GM12873 (cell line): ENCODE results near the gene MTMR6.

Experiments used
- CTCF ChIP-seq: IDR thresholded peaks from 2 replicates; pipeline ENCODE4 v1.5.1; 2012; ENCODE audit warnings: low read depth, mild to moderate bottlenecking, moderate library complexity, low read length, control low read depth; ENCODE audit not compliant: insufficient read depth; ENCODE audit errors: missing control alignments

MTMR6 gene

DNA sequence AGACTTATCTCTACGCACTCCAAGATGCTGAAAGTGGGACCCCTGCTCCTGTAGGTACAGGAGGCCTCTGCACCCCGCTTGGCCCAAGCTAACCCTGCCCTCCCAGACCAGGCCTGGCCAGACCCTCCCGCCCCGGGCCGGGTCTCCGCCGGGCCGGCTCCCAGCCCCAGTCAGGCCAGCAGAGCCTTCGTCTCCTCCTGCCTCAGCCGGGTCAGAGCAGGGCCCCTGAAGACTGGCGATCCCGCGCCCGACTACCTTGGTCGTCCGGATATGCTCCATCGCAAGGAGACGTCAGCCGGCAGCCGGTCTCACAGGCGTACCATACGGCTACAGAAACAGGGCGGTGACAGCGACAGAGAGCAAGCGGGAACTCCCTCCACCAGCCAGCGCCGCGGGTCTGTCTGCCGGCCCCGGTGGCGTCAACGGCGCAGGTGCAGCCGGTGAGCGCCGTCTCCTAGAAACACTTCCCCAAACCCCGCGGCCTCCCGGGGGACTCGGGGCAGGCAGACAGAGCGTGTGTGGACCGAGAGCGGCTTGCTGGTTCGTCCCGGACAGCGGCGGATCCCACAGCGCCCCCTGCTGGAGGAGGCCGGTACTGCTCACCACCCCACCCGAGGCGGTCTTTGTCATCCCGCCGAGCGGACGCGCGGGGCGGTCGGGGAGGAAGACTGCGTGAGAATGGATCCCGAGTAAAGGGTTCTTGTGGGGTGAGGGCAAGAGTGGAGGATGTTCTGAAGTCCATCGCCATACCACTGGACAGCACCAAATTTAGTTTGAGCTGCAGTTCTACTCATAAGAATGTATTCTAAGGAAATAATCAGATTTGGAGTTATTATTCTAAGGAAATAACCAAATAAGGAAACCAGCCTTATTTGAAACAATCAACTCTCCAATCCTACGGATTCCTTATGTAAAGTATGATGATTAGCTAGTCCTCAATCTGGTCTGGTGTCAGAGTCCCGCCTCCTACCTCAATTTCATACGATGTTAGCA lies at the start of gene MTMR6:
Gene MTMR6 (minus strand): TSS at position 520 of the 993 bp plus-strand sequence. CDS start 241 bp downstream, at position 279.
- TF ChIP-seq CTCF: peak; percentile 97

- TF ChIP-seq CTCF: no peak
Measured at GRCh38 chr13:25335856-25336255, 48.6 kb upstream of the MTMR6 start.

GRCh38 chr13:25330541-25330940 lies 43.3 kb upstream of the MTMR6 start:
- TF ChIP-seq CTCF: no peak

- TF ChIP-seq CTCF: no peak
Measured at GRCh38 chr13:25329706-25330105, 42.4 kb upstream of the MTMR6 start.

- TF ChIP-seq CTCF: no peak
Measured at GRCh38 chr13:25324100-25324499, 36.8 kb upstream of the MTMR6 start.

- no peak for TF ChIP-seq CTCF
Measured at GRCh38 chr13:25319771-25320170, 32.5 kb upstream of the MTMR6 start.

DNA sequence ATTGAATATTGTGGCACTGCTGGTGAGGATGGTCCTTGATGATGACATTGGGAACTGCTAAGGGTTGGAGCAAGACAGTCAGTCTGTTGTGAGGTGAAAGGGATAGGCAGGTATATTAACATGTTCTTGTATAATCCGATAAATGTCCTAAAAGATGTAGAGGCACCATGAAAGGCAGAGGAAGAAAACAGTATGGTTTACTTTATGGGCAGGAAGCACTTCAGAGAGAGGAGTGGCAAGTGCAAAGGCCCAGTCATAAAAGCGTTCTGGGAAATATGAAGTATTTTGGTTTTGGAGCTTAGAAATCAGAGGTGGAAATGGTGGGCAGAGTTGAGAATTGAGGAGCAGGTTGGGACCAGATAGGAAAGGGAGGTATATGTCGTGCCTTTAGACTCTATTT lies 23.6 kb upstream of the MTMR6 start:
- no peak for TF ChIP-seq CTCF
